Upper lobe of right lung (tissue), 1 donor: Measurements from ENCODE around the gene BAG3. TPM values are rescaled to one million over a fixed set of nuclear protein-coding genes. Genes with fewer than 3 reads are reported as not detected.
A peak's percentile ranks its signal among the peaks of the same experiment; 100 is the strongest.

Experiments used
- ATAC-seq: fragments of 200-7000 bp; cut with Tn5 transposase; one replicate; pipeline ENCODE4 v1.9.1; 2020; ENCODE audit warnings: mild to moderate bottlenecking, moderate library complexity
- DNase-seq: peaks from one replicate; pipeline ENCODE4 v3.0.0-alpha.2; 2020
- H3K27ac ChIP-seq: fragments of 200-600 bp; one replicate; pipeline ENCODE4 v1.8.0; 2022
- H3K27me3 ChIP-seq: fragments of 200-600 bp; one replicate; pipeline ENCODE4 v1.8.0; 2022; ENCODE audit warnings: mild to moderate bottlenecking
- H3K36me3 ChIP-seq: fragments of 200-600 bp; one replicate; pipeline ENCODE4 v1.8.0; 2022
- H3K4me1 ChIP-seq: fragments of 200-600 bp; one replicate; pipeline ENCODE4 v1.8.0; 2022
- H3K4me3 ChIP-seq: fragments of 200-600 bp; one replicate; pipeline ENCODE4 v1.8.0; 2022; ENCODE audit warnings: mild to moderate bottlenecking
- H3K9me3 ChIP-seq: fragments of 200-600 bp; one replicate; pipeline ENCODE4 v1.8.0; 2022
- CTCF ChIP-seq: fragments of 200-600 bp; IDR thresholded peaks from one replicate; pipeline ENCODE4 v1.8.0; 2022; ENCODE audit warnings: antibody characterized with exemption
- intact Hi-C: fragments of 100-400 bp; cut with DNase I; formaldehyde crosslinking; loops from one replicate; pipeline ENCODE4 v1.11.0; 2022
- total RNA-seq: library from RNA; stranded (reverse); fragmentation: NEBNext Ultra II Directional; extraction: Animal tissue kit (Norgen Biotek cat#: 25700); gene quantifications from one replicate; pipeline ENCODE4 v1.2.1, GENCODE V29; 2021
- donor health status: DM: no; HTN: yes; CAD: no; lungs with severe emphysema.

BAG3 gene
- total RNA-seq, 1 donor from 2014 or later = 41.5 TPM

- intact Hi-C loops = no loop called here
- ATAC-seq = peak; percentile 46
- H3K27ac ChIP-seq = no peak overlapping the region
- H3K4me3 ChIP-seq = no peak overlapping the region
- H3K36me3 ChIP-seq = no peaks in the 10 kb centered on the region
- TF ChIP-seq CTCF = no peak
- no peaks in the 10 kb centered on the region for H3K27me3 ChIP-seq
- DNase-seq = no peak
- H3K4me1 ChIP-seq = no peaks in the 10 kb centered on the region
- no peaks in the 10 kb centered on the region for H3K9me3 ChIP-seq
Measured at GRCh38 chr10:119715628-119716505, 64.7 kb downstream of the BAG3 start.

DNA sequence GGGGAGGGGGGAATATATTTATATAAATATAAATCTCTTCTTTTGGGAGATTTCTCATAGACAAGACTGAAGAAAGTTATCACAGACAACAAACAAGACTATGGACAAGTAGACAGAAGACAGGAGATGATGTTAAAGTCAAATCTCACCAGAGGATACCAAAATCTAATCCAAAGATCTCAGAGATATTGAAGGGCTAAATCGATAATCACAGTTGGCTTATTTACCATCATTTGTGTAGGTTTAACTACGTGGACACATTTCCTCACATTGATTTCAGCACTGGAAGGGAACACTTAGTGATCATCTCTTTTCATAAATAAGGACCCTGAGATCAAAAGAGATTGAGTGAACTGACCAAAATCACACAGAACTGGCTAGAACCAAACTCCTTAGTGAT is 72.0 kb downstream of the BAG3 start:
- Histone ChIP-seq H3K36me3 (no peaks in the 10 kb centered on the region), H3K9me3 (no peaks in the 10 kb centered on the region), H3K4me1 (peaks cover 11% of the 10 kb centered on the region), H3K27me3 (no peaks in the 10 kb centered on the region), H3K4me3 (no peak overlapping the region), H3K27ac (no peak overlapping the region)
- DNase-seq (no peak), ATAC-seq (no peak)
- intact Hi-C loops = no loop called here
- no peak for TF ChIP-seq CTCF

- H3K4me3 ChIP-seq = no peak overlapping the region
- intact Hi-C loops = no loop called here
- no peak for TF ChIP-seq CTCF
- DNase-seq (no peak), ATAC-seq (no peak)
- H3K36me3 ChIP-seq = no peaks in the 10 kb centered on the region
- no peaks in the 10 kb centered on the region for H3K27me3 ChIP-seq
- peaks cover 11% of the 10 kb centered on the region for H3K4me1 ChIP-seq
- no peaks in the 10 kb centered on the region for H3K9me3 ChIP-seq
- H3K27ac ChIP-seq = no peak overlapping the region
Measured at GRCh38 chr10:119723624-119724023, 72.4 kb downstream of the BAG3 start.

DNA sequence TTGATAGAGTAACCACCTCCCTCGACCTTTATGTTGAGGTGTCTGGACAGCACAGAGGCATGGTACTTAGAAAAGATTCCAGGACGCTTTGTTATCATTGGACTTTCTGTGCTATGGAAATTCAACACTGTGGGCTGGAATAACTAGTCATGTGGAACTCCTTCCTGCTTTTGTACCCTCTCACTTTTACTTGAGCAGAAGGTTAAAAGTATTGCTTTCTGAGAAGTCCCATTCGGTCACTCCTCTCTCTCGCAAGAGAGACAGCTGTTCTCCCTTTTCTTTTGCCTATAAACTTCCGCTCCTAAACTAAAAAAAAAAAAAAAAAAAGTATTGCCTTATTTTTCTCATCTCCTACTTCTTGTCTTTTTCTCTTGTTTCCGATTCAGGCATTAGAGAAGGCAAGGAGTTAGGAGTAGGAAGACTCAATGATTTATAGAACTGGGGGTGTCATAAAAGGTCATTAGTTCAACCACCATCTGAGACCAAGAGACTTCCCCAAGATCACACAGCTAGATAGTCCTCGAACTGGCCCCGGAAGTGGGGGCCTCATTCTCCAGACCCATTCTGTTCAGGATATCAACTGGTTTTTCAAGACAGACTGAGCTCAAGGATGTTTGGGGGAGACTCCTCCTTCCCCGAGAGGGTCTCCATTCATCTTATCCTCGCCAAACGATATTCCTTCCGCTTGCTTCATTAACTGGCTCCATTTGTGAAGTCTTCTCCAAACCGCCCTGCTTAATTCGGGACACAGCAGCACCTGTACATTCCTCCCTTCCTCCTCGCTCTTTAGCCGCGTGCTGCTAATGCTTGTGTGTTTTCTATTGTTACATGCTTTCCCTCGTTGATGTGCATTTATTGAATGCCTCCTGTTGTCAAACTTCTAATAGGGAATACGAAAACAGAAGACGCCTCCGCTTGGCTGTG is 73.7 kb downstream of the BAG3 start:
- ATAC-seq = no peak
- intact Hi-C loops = no loop called here

DNA sequence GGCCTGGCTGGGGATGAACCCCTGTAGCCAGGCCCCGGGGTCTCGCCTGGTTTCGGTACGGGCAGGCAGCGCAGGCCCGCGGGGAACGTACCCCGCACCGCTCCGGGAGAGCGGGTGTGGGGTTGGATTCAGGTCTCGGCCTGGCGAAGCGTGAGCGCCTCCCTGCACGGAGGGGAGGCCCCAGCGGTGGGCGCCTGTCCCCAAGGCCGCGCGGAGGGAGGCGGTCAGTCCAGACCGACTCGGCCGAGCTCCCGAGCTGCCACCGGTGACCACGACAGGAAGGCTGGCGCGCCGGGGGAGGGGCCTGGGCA is 74.3 kb downstream of the BAG3 start:
- peak overlapping the region; percentile 78 for H3K4me3 ChIP-seq
- TF ChIP-seq CTCF = no peak
- H3K27ac ChIP-seq = peak overlapping the region; percentile 96
- DNase-seq = no peak
- intact Hi-C loops = no loop called here
- H3K9me3 ChIP-seq = no peaks in the 10 kb centered on the region
- peaks cover 11% of the 10 kb centered on the region for H3K4me1 ChIP-seq
- H3K27me3 ChIP-seq = no peaks in the 10 kb centered on the region
- no peak for ATAC-seq
- H3K36me3 ChIP-seq = no peaks in the 10 kb centered on the region

More for the DNA sequence above, 73.7 kb downstream of the BAG3 start:
- Histone ChIP-seq H3K27ac (peak overlapping the region; percentile 96), H3K4me3 (peak overlapping the region; percentile 78), H3K27me3 (no peaks in the 10 kb centered on the region), H3K9me3 (no peaks in the 10 kb centered on the region), H3K4me1 (peaks cover 11% of the 10 kb centered on the region), H3K36me3 (no peaks in the 10 kb centered on the region)
- TF ChIP-seq CTCF = no peak
- no peak for DNase-seq
